Measurements from ENCODE around the gene SOX4. TPM values are rescaled to one million over a fixed set of nuclear protein-coding genes. Genes with fewer than 3 reads are reported as not detected.
"Not testable (repeated sequence)": the region's sequence is repeated elsewhere in the genome, so short reads cannot be mapped to it uniquely, and the experiment has no call there.

SOX4 gene
- polyA plus RNA-seq (ENCODE audit: insufficient read length) = 128 TPM
- long read RNA-seq, donor 1, full-length matches to known transcripts = 923 of 923 reads
- long read RNA-seq, donor 1, partial matches to known transcripts = 0 of 923 reads
- long read RNA-seq, donor 1, other reads (novel, unspliced or antisense) = 0 of 923 reads
- long read RNA-seq, donor 2, full-length matches to known transcripts = 754 of 754 reads
- long read RNA-seq, donor 2, partial matches to known transcripts = 0 of 754 reads
- long read RNA-seq, donor 2, other reads (novel, unspliced or antisense) = 0 of 754 reads
- long read RNA-seq, donor 3, full-length matches to known transcripts = 504 of 504 reads
- long read RNA-seq, donor 3, partial matches to known transcripts = 0 of 504 reads
- long read RNA-seq, donor 3, other reads (novel, unspliced or antisense) = 0 of 504 reads
- long read RNA-seq, donor 4, full-length matches to known transcripts = 98 of 98 reads
- long read RNA-seq, donor 4, partial matches to known transcripts = 0 of 98 reads
- long read RNA-seq, donor 4, other reads (novel, unspliced or antisense) = 0 of 98 reads
- long read RNA-seq, donor 5, full-length matches to known transcripts = 492 of 492 reads
- long read RNA-seq, donor 5, partial matches to known transcripts = 0 of 492 reads
- long read RNA-seq, donor 5, other reads (novel, unspliced or antisense) = 0 of 492 reads
- long read RNA-seq, donor 6, full-length matches to known transcripts = 790 of 790 reads
- long read RNA-seq, donor 6, partial matches to known transcripts = 0 of 790 reads
- long read RNA-seq, donor 6, other reads (novel, unspliced or antisense) = 0 of 790 reads
- long read RNA-seq, donor 7, full-length matches to known transcripts = 876 of 876 reads
- long read RNA-seq, donor 7, partial matches to known transcripts = 0 of 876 reads
- long read RNA-seq, donor 7, other reads (novel, unspliced or antisense) = 0 of 876 reads
- long read RNA-seq, donor 8, full-length matches to known transcripts = 359 of 359 reads
- long read RNA-seq, donor 8, partial matches to known transcripts = 0 of 359 reads
- long read RNA-seq, donor 8, other reads (novel, unspliced or antisense) = 0 of 359 reads

- peak; percentile 99 for DNase-seq
Measured at GRCh38 chr6:21593412-21593926, at the start of gene SOX4. SOX4 (plus strand) TSS chr6:21593751; CDS start chr6:21594535, 784 bp downstream.

- DNase-seq = not testable (repeated sequence)
Measured at GRCh38 chr6:21552286-21552685, 41.3 kb upstream of the SOX4 start.

GRCh38 chr6:21554286-21554685, 39.3 kb upstream of the SOX4 start:
- no peak for DNase-seq

- no peak for DNase-seq
Measured at GRCh38 chr6:21555197-21555596, 38.4 kb upstream of the SOX4 start.

GRCh38 chr6:21556511-21556910, 37.0 kb upstream of the SOX4 start:
- DNase-seq = no peak

GRCh38 chr6:21556968-21557721, 36.4 kb upstream of the SOX4 start:
- DNase-seq = no peak

GRCh38 chr6:21559238-21559637, 34.3 kb upstream of the SOX4 start:
- no peak for DNase-seq

GRCh38 chr6:21560249-21560648, 33.3 kb upstream of the SOX4 start:
- DNase-seq = no peak

GRCh38 chr6:21565431-21565830, 28.1 kb upstream of the SOX4 start:
- DNase-seq = no peak

GRCh38 chr6:21578523-21578922, 15.0 kb upstream of the SOX4 start:
- DNase-seq = no peak

- DNase-seq = no peak
Measured at GRCh38 chr6:21582651-21583050, 10.9 kb upstream of the SOX4 start.

- DNase-seq = no peak
Measured at GRCh38 chr6:21586300-21586699, 7.3 kb upstream of the SOX4 start.

GRCh38 chr6:21586740-21587178, 6.8 kb upstream of the SOX4 start:
- DNase-seq = no peak

GRCh38 chr6:21587179-21587960, 6.2 kb upstream of the SOX4 start:
- no peak for DNase-seq

- peak; percentile 85 for DNase-seq
Measured at GRCh38 chr6:21587961-21588480, 5.5 kb upstream of the SOX4 start.

- DNase-seq = peak; percentile 88
Measured at GRCh38 chr6:21588481-21589351, 4.8 kb upstream of the SOX4 start.

GRCh38 chr6:21589352-21590345, 3.9 kb upstream of the SOX4 start:
- DNase-seq = peak; percentile 91

GRCh38 chr6:21590346-21590745, 3.2 kb upstream of the SOX4 start:
- no peak for DNase-seq

All from left kidney (tissue), 8 donors.